ENCODE data around the gene BOK. TPM values are rescaled to one million over a fixed set of nuclear protein-coding genes. Genes with fewer than 3 reads are reported as not detected.
A peak's percentile ranks its signal among the peaks of the same experiment; 100 is the strongest.

Gene BOK
- polyA plus RNA-seq, 3 donors, result 0.05 TPM; not detected in 2

GRCh38 chr2:241577413-241578122 lies 19.0 kb downstream of the BOK start:
- H4K20me1 ChIP-seq (ENCODE audit: insufficient read depth, low read length), result no peaks in the 10 kb centered on the region
- Mint-ChIP-seq H3K36me3 (peaks cover 10 to 23% of the 10 kb centered on the region in 2 donors), H3K9me3 (peaks cover 8 to 20% (median 12%) of the 10 kb centered on the region in 7 donors), H3K27me3 (ENCODE audit: low read depth in 3 of 3) (peaks cover 0 to 1% (median 0%) of the 10 kb centered on the region in 3 donors), H3K27ac (no peak overlapping the region), H3K4me1 (no peaks in the 10 kb centered on the region), H3K4me3 (no peak overlapping the region)
- TF ChIP-seq CTCF (IDR thresholded peaks at IDR 0.05), result no peak
- no peak for DNase-seq
- H3K27me3 ChIP-seq (ENCODE audit: control insufficient read depth in 2 of 2, insufficient read depth in 2 of 2, low read length in 2 of 2), result no peaks in the 10 kb centered on the region
- peaks cover 0 to 8% of the 10 kb centered on the region in 2 donors for H3K36me3 ChIP-seq (replicated peaks in 1 of 2; ENCODE audit: control insufficient read depth in 1 of 2, insufficient read depth in 2 of 2, low read length in 2 of 2)
- no peaks in the 10 kb centered on the region for H3K4me1 ChIP-seq (ENCODE audit: control insufficient read depth in 1 of 2, insufficient read depth in 2 of 2, low read length in 2 of 2)
- H3K9me3 ChIP-seq (replicated peaks in 1 of 2; ENCODE audit: control insufficient read depth in 1 of 2, insufficient read depth in 1 of 2, low read length in 2 of 2), result peaks cover 5 to 27% of the 10 kb centered on the region in 2 donors
- no peak overlapping the region for H3K9ac ChIP-seq (ENCODE audit: insufficient read depth, low read length, poor library complexity, severe bottlenecking)
- intact Hi-C loops (cut with micrococcal nuclease), result no loop called here
- H3K79me2 ChIP-seq (ENCODE audit: insufficient read depth, low read length), result no peaks in the 10 kb centered on the region
- 17% methylated on average over 1 of the region's 9 CpGs for WGBS (ENCODE audit: insufficient coverage)
- H3K4me3 ChIP-seq (replicated peaks in 1 of 3; ENCODE audit: low read depth in 2 of 3, low read length in 3 of 3), result no peak overlapping the region
- no peak overlapping the region for H3K27ac ChIP-seq (ENCODE audit: low read depth in 1 of 2, low read length in 2 of 2)
- no peak overlapping the region for H2AFZ ChIP-seq (ENCODE audit: insufficient read depth, low read depth, low read length, poor library complexity, severe bottlenecking)
- no peak overlapping the region for H3K4me2 ChIP-seq (replicated peaks; ENCODE audit: extremely low read depth, low read length, poor library complexity, severe bottlenecking)

GRCh38 chr2:241579281-241579680 lies 20.7 kb downstream of the BOK start:
- no peaks in the 10 kb centered on the region for H3K79me2 ChIP-seq (ENCODE audit: insufficient read depth, low read length)
- H2AFZ ChIP-seq (ENCODE audit: insufficient read depth, low read depth, low read length, poor library complexity, severe bottlenecking), result no peak overlapping the region
- no peak overlapping the region for H3K9ac ChIP-seq (ENCODE audit: insufficient read depth, low read length, poor library complexity, severe bottlenecking)
- 100% methylated on average over 5 of the region's 7 CpGs for WGBS (ENCODE audit: insufficient coverage)
- intact Hi-C loops (cut with micrococcal nuclease), result no loop called here
- H3K9me3 ChIP-seq (replicated peaks in 1 of 2; ENCODE audit: control insufficient read depth in 1 of 2, insufficient read depth in 1 of 2, low read length in 2 of 2), result peaks cover 12 to 44% of the 10 kb centered on the region in 2 donors
- peaks cover 11 to 25% of the 10 kb centered on the region in 2 donors for H3K36me3 ChIP-seq (replicated peaks in 1 of 2; ENCODE audit: control insufficient read depth in 1 of 2, insufficient read depth in 2 of 2, low read length in 2 of 2)
- H3K4me2 ChIP-seq (replicated peaks; ENCODE audit: extremely low read depth, low read length, poor library complexity, severe bottlenecking), result no peak overlapping the region
- no peak overlapping the region for H3K4me3 ChIP-seq (replicated peaks in 1 of 3; ENCODE audit: low read depth in 2 of 3, low read length in 3 of 3)
- peak overlapping the region in 1 of 7 donors; percentile 35 for H3K27ac Mint-ChIP-seq
- no peak overlapping the region for H3K4me3 Mint-ChIP-seq
- peaks cover 26 to 40% of the 10 kb centered on the region in 2 donors for H3K36me3 Mint-ChIP-seq
- H3K4me1 Mint-ChIP-seq, result no peaks in the 10 kb centered on the region
- peaks cover 0 to 1% (median 0%) of the 10 kb centered on the region in 3 donors for H3K27me3 Mint-ChIP-seq (ENCODE audit: low read depth in 3 of 3)
- no peaks in the 10 kb centered on the region for H4K20me1 ChIP-seq (ENCODE audit: insufficient read depth, low read length)
- no peaks in the 10 kb centered on the region for H3K27me3 ChIP-seq (ENCODE audit: control insufficient read depth in 2 of 2, insufficient read depth in 2 of 2, low read length in 2 of 2)
- no peaks in the 10 kb centered on the region for H3K4me1 ChIP-seq (ENCODE audit: control insufficient read depth in 1 of 2, insufficient read depth in 2 of 2, low read length in 2 of 2)
- peaks cover 8 to 32% (median 20%) of the 10 kb centered on the region in 7 donors for H3K9me3 Mint-ChIP-seq
- no peak for DNase-seq
- TF ChIP-seq CTCF (IDR thresholded peaks at IDR 0.05), result no peak
- H3K27ac ChIP-seq (ENCODE audit: low read depth in 1 of 2, low read length in 2 of 2), result no peak overlapping the region
